Measurements from ENCODE around the gene ZNF580. TPM values are rescaled to one million over a fixed set of nuclear protein-coding genes. Genes with fewer than 3 reads are reported as not detected.

Gene ZNF580
- polyA plus RNA-seq, 3 donors, result 9.7 to 46.5 (median 10.7) TPM

DNA sequence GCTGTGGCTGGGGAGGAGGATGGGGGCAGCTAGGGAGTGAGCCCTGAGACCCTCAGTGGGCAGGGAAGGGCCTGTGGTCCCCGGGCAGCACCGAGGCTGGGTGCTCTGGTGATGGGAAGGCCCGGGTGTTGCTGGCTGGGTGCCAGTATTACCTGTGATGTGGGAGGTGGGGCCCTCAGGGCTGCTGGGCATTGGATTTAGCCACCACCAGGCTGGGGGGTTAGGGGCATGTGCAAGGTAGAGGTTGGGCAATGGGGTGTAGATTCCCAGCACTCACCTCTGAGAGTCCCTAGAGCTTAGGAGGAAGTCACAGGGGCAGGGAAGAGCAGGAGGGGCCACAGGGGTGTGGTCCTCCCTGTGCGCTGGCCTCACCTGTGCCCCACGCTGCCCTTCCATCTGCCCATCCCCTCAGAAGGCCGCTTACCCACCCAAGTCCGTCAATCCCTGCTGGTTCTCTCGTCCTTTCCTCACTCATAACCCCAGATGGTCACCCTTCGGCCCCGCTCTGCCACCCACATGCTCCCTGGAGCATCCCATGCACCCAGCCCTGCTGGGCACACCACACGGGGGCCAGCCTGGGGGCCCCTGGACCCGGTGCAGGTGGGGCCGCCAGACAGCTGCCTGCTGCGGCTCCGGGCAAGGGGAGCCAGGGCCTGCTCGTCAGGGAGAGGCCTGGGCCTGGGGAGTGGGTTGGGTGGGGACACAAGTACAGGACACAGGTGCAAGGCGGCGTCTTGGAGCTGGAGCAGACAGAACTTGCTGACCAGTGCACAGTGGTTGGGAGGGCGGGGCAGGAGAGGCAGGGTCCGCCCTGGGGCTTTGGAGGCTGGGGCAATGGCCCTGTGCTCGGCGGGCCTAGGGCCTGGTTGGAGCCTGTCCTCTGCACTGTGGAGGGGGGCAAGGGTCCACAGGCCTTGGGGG, 46.7 kb downstream of the ZNF580 start:
- 96% methylated on average over 17 of the region's 22 CpGs for WGBS (ENCODE audit: insufficient coverage)

More for the DNA sequence above, 46.7 kb downstream of the ZNF580 start:
- intact Hi-C loops (cut with micrococcal nuclease), result no loop called here
- Histone ChIP-seq H2AFZ (ENCODE audit: insufficient read depth, low read depth, low read length, poor library complexity, severe bottlenecking) (no peak overlapping the region), H3K4me3 (replicated peaks in 1 of 3; ENCODE audit: low read depth in 2 of 3, low read length in 3 of 3) (no peak overlapping the region), H3K4me1 (ENCODE audit: control insufficient read depth in 1 of 2, insufficient read depth in 2 of 2, low read length in 2 of 2) (no peaks in the 10 kb centered on the region), H3K36me3 (replicated peaks in 1 of 2; ENCODE audit: control insufficient read depth in 1 of 2, insufficient read depth in 2 of 2, low read length in 2 of 2) (peaks cover 83 to 94% of the 10 kb centered on the region in 2 donors), H3K79me2 (ENCODE audit: insufficient read depth, low read length) (peaks cover 56% of the 10 kb centered on the region), H3K27me3 (ENCODE audit: control insufficient read depth in 2 of 2, insufficient read depth in 2 of 2, low read length in 2 of 2) (no peaks in the 10 kb centered on the region), H3K27ac (ENCODE audit: low read depth in 1 of 2, low read length in 2 of 2) (no peak overlapping the region), H3K9me3 (replicated peaks in 1 of 2; ENCODE audit: control insufficient read depth in 1 of 2, insufficient read depth in 1 of 2, low read length in 2 of 2) (no peaks in the 10 kb centered on the region), H3K9ac (ENCODE audit: insufficient read depth, low read length, poor library complexity, severe bottlenecking) (peak overlapping the region; percentile 8), H4K20me1 (ENCODE audit: insufficient read depth, low read length) (peaks cover 96% of the 10 kb centered on the region), H3K4me2 (replicated peaks; ENCODE audit: extremely low read depth, low read length, poor library complexity, severe bottlenecking) (no peak overlapping the region)
- Mint-ChIP-seq H3K4me3 (no peak overlapping the region), H3K27me3 (ENCODE audit: low read depth in 3 of 3) (no peaks in the 10 kb centered on the region), H3K4me1 (peaks cover 2% of the 10 kb centered on the region), H3K27ac (peak overlapping the region in 4 of 7 donors; percentile 46 to 60 (median 50)), H3K36me3 (peaks cover 66 to 95% of the 10 kb centered on the region in 2 donors), H3K9me3 (no peaks in the 10 kb centered on the region)
- no peak for DNase-seq
- TF ChIP-seq CTCF (IDR thresholded peaks at IDR 0.05), result no peak

All from CD14-positive monocyte (primary cell).